NCI-H446 treated with DMSO at 0.1 percent for 48 hours (cell line): ENCODE data around the gene EDARADD.
"Not testable (repeated sequence)": the region's sequence is repeated elsewhere in the genome, so short reads cannot be mapped to it uniquely, and the experiment has no call there.

Experiments used
- DNase-seq: peaks from one replicate; lab custom pipeline; 2025; lab: John Stamatoyannopoulos, UW

EDARADD gene

GRCh38 chr1:236486356-236487002 lies 92.4 kb downstream of the EDARADD start:
- no peak for DNase-seq

- not testable (repeated sequence) for DNase-seq
Observed at GRCh38 chr1:236489161-236489560, 95.1 kb downstream of the EDARADD start.

GRCh38 chr1:236489710-236490377 lies 95.8 kb downstream of the EDARADD start:
- no peak for DNase-seq

GRCh38 chr1:236491469-236492136 lies 97.5 kb downstream of the EDARADD start:
- DNase-seq: no peak

- DNase-seq: no peak
Observed at GRCh38 chr1:236492378-236492777, 98.3 kb downstream of the EDARADD start.

- no peak for DNase-seq
Observed at GRCh38 chr1:236494082-236494481, 100.0 kb downstream of the EDARADD start.

GRCh38 chr1:236494586-236495466 lies 100.7 kb downstream of the EDARADD start:
- no peak for DNase-seq

GRCh38 chr1:236495467-236496112 lies 101.5 kb downstream of the EDARADD start:
- no peak for DNase-seq

GRCh38 chr1:236497908-236498307 lies 103.8 kb downstream of the EDARADD start:
- no peak for DNase-seq

GRCh38 chr1:236501093-236501492 lies 107.0 kb downstream of the EDARADD start:
- no peak for DNase-seq

GRCh38 chr1:236502579-236502971 lies 108.5 kb downstream of the EDARADD start:
- no peak for DNase-seq

- DNase-seq: no peak
Observed at GRCh38 chr1:236502972-236503639, 109.0 kb downstream of the EDARADD start.

- DNase-seq: not testable (repeated sequence)
Observed at GRCh38 chr1:236504338-236504737, 110.3 kb downstream of the EDARADD start.

GRCh38 chr1:236507022-236507700 lies 113.1 kb downstream of the EDARADD start:
- DNase-seq: no peak

GRCh38 chr1:236508593-236509027 lies 114.5 kb downstream of the EDARADD start:
- no peak for DNase-seq

- DNase-seq: no peak
Observed at GRCh38 chr1:236509203-236509602, 115.1 kb downstream of the EDARADD start.

- no peak for DNase-seq
Observed at GRCh38 chr1:236509647-236510401, 115.7 kb downstream of the EDARADD start.

GRCh38 chr1:236511735-236512418 lies 117.8 kb downstream of the EDARADD start:
- DNase-seq: no peak
